H7 (cell line): ENCODE measurements around the gene MXRA8. TPM values are rescaled to one million over a fixed set of nuclear protein-coding genes. Genes with fewer than 3 reads are reported as not detected.
"Not testable (repeated sequence)": the region's sequence is repeated elsewhere in the genome, so short reads cannot be mapped to it uniquely, and the experiment has no call there.

ENCODE experiments used
- DNase-seq: peaks from one replicate; pipeline ENCODE4 v3.0.0; 2012
- H3K27me3 ChIP-seq: 2 replicates; pipeline ENCODE4 v1.6.0; 2011; ENCODE audit warnings: mild to moderate bottlenecking, low read length; ENCODE audit not compliant: control insufficient read depth, insufficient read depth
- H3K36me3 ChIP-seq: replicated peaks from 2 replicates; pipeline ENCODE4 v1.5.1; 2011; ENCODE audit warnings: low read length; ENCODE audit not compliant: control insufficient read depth, insufficient read depth
- H3K4me3 ChIP-seq: 2 replicates; pipeline ENCODE4 v1.5.1; 2011; ENCODE audit warnings: low read depth, mild to moderate bottlenecking, control low read depth, low read length, moderate library complexity; ENCODE audit not compliant: insufficient read depth
- total RNA-seq: library from RNA; depleted of rRNA; stranded (reverse); fragments of >200 nt; shearing (Covaris generic); gene quantifications from 2 replicates; pipeline ENCODE4 v1.2.3, GENCODE V29; 2014

The MXRA8 gene
- total RNA-seq, 1 experiment from 2014 or later, result 80.1 TPM

DNA sequence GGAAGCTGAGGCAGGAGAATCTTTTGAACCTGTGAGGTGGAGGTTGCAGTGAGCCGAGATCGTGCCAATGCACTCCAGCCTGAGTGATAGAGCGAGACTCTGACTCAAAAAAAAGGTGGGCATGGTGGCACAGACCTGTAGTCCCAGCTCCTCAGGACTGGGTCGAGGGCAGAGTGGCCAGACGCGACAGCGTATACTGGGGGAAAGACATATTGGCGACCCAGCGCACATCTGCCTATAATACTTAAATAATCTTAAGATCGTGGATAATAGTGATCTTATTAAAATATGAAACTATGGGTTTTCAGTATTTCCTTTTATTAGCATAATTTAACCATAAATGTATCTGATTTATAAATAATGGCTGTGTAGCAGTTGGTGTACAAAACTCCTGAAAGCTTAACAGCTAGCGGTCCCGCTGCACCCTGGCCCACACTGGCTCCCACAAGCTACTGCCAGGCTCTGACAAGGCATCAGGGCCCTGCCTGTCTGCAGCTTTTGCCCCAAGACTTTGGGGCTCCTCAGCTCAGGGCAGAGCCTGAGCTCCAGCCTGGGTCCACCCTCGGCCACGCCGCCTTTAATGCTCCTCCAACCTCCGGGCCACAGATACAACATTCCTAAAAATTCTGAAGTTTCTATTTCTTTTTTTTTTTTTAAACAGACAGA is 19.3 kb upstream of the MXRA8 start:
- Histone ChIP-seq H3K27me3 (no peaks in the 10 kb centered on the region), H3K4me3 (no peak overlapping the region), H3K36me3 (peaks cover 2% of the 10 kb centered on the region)
- DNase-seq, result no peak

DNA sequence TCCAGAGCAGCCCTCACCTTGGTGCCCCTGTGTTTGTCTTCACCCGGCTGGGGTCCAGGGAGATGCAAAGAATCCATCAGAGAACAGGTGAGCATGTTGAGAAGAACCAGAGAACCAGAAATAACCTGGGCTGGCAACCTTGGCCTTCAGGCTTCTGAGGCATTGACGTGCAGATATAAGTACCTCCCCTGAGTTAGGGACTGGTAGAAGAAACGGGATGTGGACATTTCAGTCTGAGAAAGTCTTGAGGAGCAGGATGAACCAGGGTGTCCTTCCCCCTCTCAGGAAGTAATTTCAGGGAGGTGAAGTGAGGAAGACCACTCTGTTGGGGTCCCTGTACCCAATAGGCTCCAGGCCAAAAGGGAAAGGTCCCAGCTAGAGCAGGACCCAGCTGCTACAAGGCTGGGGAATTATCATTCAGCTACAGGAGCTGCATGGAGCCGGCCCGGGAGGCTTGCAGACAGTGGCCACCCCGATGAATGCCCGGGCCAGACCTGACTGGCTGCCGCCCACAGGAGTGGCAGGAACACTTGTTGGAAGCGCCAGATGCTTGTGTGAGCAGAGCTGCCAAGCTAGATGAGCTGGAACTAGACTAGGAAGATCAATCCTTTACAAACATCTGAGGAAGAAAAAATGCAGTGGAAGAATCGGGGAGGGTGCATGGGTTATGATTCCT is 18.3 kb upstream of the MXRA8 start:
- peaks cover 2% of the 10 kb centered on the region for H3K36me3 ChIP-seq
- DNase-seq, result no peak
- H3K27me3 ChIP-seq, result no peaks in the 10 kb centered on the region
- H3K4me3 ChIP-seq, result no peak overlapping the region

DNA sequence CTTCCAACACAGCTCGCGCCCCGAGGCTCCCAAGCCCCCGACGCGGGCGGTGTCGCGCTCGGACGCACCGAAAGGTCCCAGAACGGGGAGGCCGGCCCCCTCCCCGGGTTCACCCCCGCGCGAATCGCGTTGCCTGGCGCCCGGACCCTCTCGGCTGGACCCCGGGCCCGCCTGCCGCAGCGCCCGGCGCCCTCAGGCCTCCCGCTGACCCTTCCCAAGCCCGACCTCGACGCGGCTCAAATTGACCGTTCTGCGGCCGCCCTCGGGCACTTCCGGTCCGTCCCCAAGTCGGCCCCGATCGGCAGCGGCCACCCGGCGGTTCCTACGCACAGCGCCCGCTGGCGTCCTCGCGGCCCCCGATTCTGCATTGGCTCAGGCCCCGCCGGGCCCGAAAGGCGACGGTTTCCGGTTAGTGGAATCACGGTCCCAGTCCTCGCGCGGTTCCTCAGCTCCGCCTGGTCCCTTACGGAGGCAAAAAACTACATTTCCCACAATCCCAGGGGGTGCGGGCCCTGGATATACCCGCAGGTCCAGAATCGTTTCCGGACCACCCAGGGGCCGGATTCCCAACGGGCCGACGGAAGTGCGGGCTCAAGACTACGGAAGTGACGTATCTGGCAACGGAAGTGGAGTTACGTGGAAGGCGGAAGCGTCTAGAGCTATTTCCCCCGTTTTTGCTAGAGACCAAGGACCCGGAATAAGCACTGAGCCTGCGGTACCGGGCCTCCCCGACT is 16.7 kb upstream of the MXRA8 start, which contains the start of gene AURKAIP1:
AURKAIP1 (minus strand) TSS at position 279 of the 734 bp plus-strand sequence. CDS start 451 bp downstream, outside the sequence.
- peak; percentile 98 for DNase-seq
- Histone ChIP-seq H3K4me3 (peak within 1 kb of the TSS; percentile 77), H3K27me3 (no peaks in the 10 kb centered on the region), H3K36me3 (peaks cover 2% of the 10 kb centered on the region)

DNA sequence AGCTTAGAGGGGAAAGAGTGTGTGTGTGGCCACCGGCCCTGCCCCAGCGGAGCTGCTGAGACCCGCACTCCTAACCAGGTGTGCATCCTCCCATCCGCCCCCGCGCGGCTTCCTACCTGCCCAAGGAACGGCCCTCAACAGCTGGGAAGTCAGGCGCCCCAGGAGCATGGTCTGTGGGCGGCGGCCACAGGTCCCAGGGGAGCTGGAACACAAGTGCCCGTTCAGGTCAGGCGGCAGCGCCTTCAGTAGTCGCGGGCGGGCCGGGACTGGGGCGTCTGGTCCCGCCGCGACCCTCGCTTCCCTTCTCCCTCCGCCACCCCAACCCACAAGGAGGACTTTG is 16.2 kb upstream of the MXRA8 start:
- peak overlapping the region; percentile 77 for H3K4me3 ChIP-seq
- DNase-seq, result peak; percentile 75
- H3K27me3 ChIP-seq, result no peaks in the 10 kb centered on the region
- peaks cover 2% of the 10 kb centered on the region for H3K36me3 ChIP-seq

DNA sequence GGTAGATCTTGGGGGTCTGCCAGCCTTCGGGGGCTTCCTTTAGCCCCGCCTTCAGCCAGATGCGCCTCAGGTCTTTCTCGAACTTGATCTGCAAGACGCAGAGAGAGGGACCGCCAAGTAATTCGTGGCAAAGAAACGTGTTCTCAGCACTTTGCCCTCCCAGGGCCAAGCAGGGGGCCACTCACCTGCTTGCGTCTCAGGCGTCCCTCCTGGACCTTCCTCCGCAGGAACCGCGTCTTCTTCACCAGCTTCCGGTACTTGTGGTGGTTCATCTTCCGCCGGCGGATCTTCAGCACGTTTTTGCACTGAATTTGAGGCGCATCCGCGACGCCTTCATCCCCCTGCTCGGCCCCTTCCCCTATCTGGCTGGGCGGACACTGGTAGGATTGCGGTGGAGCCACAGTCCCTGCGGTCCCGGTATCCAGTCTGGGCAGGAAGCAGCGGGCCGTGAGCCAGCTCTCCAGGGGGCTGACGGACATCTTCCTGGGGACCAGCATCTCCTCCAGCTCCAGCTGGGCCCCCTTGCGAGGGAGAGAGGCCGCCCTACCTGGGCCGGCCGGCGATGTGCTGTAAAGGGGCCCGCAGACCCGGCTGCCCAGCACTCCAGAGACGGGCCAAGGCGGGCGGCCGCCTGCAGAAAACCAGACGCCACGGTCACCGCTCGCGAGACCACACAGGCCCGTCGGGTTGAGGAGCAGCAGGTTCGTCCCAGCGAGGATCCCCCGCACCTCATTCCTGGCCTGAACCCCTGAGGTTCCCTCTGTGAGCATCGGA is 15.6 kb upstream of the MXRA8 start:
- peak; percentile 67 for DNase-seq
- Histone ChIP-seq H3K36me3 (peaks cover 2% of the 10 kb centered on the region), H3K4me3 (peak overlapping the region; percentile 77), H3K27me3 (no peaks in the 10 kb centered on the region)

DNA sequence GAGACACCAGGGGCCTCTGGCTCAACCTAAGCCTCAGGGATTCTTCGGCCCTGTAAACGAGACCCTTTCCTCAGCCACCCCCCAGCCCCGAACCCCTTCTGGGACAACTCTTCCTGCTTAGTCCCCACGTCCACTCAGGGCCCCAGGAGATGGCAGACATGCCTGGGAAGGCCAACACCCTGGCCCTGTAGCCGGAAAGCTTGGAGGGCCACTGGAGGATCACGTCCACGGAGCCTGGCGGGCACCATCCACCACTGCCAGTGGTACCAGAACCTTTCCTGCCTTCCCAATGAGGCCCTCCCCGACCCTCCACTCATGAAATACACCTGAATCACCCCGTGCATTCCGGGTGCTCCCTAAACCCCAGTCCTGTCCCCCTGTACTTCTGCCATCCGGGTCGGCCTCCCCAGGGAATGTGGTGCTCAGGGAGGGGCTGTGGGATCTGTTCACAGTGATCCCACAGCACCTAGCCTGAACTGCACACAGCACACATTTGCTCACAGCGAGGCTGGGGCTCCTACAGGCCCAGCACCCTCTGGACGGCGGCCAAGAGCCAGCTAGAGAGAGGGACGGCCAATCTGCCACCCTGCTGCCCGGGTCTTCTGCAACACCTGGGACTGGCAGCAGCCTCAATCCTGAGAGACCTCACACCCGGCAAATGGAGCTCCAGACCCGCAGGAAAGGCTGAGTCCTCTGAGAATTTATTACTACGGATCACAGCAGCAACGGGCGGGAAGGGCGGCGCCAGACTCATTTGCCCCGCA is 14.9 kb upstream of the MXRA8 start:
- Histone ChIP-seq H3K4me3 (no peak overlapping the region), H3K36me3 (peaks cover 2% of the 10 kb centered on the region), H3K27me3 (no peaks in the 10 kb centered on the region)
- no peak for DNase-seq

DNA sequence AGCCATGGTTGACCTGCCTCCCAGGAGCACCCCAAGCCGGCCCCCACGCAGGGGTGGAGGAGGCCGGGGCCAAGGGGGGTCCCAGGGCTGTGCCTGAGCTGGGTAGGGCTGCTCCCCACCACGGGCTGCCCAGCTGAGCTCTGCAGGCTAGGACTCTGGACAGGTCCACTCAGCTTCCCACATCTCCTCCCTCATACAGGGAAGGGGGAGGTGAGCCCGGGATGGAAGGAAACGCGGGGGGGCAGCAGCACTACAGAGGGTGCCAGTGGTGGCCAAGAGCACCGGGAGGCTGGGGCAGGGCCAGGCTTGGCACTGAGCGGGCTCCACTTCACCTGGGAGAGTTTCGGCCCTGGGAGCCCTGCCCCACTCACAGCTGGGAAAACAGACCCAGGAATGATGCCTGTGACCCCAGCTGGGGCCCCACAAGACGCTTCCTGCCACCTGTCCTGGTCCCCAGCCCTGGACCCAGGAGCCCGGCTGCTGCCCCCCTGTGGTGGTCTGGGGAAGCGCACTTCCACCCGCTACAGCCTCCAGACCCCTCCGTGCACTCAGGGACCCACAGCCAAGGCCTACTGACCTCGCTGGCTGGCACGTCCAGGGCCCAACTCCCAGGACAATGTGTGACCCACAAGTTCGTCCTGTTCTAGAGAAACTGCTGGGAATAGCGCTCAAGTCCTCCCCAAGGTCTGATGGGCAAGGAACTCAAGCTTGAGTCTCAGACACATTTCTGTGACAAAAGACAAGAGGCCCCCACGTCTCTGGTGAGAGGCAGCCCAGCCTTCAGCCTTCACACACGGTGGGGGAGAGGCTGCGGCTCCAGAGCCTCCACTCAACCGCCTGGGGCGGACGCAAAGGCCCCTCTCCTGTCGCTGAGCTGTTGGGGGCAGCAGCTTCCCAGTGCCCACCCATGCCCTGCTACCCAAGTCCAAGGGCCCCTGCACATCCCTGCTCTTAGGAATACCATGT is 13.7 kb upstream of the MXRA8 start:
- DNase-seq, result peak; percentile 99
- Histone ChIP-seq H3K4me3 (no peak overlapping the region), H3K36me3 (peaks cover 2% of the 10 kb centered on the region), H3K27me3 (no peaks in the 10 kb centered on the region)

DNA sequence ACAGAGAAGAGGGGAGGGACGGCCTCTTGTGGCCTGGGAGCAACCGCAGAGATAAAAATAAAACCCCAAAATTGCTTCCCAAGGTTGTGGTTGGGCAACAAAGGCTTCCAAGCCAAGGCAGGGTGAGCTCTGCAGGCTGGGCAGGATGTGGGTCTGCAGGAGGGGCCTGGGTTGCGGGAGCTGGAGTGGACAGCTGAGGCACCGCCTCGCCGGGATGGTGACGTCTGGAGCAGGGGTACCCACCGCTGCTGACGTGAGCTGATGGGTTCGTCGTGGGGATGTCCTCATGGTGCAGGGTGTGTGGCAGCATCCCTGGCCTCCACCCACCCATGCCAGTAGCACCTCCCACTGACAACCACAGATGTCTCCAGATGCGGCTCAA is 13.0 kb upstream of the MXRA8 start:
- Histone ChIP-seq H3K27me3 (no peaks in the 10 kb centered on the region), H3K36me3 (peaks cover 2% of the 10 kb centered on the region), H3K4me3 (no peak overlapping the region)
- no peak for DNase-seq

DNA sequence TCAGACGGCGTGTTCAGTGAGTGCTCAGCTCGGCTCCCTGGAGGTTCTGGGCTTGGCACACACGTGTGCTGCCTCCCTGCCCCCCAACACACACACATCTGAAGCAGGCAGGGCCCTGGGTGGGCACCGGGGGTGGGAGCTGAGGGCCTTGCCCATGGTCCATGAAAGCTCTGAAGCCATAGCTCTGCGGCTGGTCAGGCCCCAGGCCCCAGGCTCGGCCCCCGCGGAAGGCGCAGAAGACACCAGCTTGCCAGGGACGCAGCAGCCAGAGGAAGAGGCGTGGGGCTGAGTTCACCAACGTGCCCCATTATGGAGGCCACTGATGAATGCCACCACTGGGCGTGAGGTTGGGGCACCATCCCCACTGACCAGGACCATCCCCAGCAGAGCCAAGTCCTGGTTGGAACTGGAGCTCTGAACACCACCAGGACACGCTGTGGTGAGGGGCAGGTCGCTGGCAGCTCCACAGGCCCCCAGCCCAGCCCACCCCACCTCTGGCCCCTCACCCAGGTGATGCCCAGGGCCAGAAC is 12.5 kb upstream of the MXRA8 start:
- Histone ChIP-seq H3K36me3 (peaks cover 2% of the 10 kb centered on the region), H3K27me3 (no peaks in the 10 kb centered on the region), H3K4me3 (no peak overlapping the region)
- DNase-seq, result no peak

DNA sequence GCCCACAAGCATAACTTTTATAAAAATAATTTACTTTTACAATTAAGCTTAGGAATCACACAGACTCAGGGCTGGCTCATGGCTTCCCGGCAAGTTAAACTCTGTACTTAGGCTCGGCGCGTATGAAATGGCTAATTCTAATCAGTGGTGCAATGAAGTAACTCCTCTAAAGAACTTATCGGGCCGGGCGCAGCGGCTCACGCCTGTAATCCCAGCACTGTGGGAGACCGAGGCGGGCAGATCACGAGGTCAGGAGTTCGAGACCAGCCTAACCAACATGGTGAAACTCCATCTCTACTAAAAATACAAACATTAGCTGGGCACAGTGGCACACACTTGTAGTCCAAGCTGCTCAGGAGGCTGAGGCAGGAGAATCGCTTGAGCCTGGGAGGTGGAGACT is 11.7 kb upstream of the MXRA8 start:
- DNase-seq, H3K4me3 ChIP-seq, H3K27me3 ChIP-seq, H3K36me3 ChIP-seq: not testable (repeated sequence)

DNA sequence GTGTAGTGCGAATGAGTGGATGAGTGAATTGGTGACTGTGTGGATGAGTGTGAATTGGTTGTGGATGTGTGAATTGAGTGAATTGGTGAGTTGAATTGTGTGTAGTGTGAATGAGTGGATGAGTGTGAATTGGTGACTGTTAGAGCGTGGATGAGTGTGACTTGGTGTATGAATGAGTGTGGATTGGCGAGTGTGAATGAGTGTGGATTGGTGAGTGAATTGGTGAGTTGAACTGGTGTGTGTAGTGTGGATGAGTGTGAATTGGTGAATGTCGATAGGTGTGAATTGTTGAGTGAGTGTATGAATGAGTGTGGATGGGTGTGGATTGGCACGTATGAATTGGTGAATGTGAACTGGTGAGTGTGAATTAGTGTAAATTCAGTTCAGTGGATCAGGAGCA is 9.0 kb upstream of the MXRA8 start:
- no peaks in the 10 kb centered on the region for H3K36me3 ChIP-seq

DNA sequence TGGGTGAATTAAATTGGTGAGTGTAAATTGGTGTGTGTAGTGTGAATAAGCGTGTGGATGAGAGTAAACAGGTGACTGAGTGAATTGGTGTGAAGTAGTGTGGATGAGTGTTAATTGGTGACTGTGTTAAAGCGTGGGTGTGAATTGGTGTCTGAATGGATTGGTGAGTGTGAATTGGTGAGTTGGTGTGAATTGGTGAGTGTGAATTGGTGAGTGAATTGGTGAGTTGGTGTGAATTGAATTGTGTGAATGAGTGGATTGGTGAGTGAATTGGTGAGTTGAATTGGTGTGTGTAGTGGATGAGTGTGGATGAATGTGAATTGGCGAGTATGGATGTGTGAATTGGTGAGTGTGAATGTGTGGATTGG is 8.3 kb upstream of the MXRA8 start:
- H3K4me3 ChIP-seq, result no peak overlapping the region
- DNase-seq, result no peak

More for the DNA sequence above, 9.0 kb upstream of the MXRA8 start:
- DNase-seq, result no peak
- no peaks in the 10 kb centered on the region for H3K27me3 ChIP-seq
- H3K4me3 ChIP-seq, result no peak overlapping the region

More for the DNA sequence above, 8.3 kb upstream of the MXRA8 start:
- H3K27me3 ChIP-seq, result no peaks in the 10 kb centered on the region
- H3K36me3 ChIP-seq, result no peaks in the 10 kb centered on the region
